Hepatocyte (in vitro differentiated cells): Measurements from ENCODE around the gene STK11IP. TPM values are rescaled to one million over a fixed set of nuclear protein-coding genes. Genes with fewer than 3 reads are reported as not detected.
A peak's percentile ranks its signal among the peaks of the same experiment; 100 is the strongest.

Experiments
- DNase-seq: peaks from one replicate; pipeline ENCODE4 v3.0.0-alpha.2; 2016; ENCODE audit warnings: low spot score
- H2AFZ ChIP-seq: fragments of 200-600 bp; sonication (generic); 2 replicates; pipeline ENCODE4 v1.6.0; 2016; ENCODE audit warnings: antibody characterized with exemption, mild to moderate bottlenecking
- H3K27ac ChIP-seq: fragments of 200-600 bp; sonication (generic); 2 replicates; pipeline ENCODE4 v1.5.1; 2016; ENCODE audit warnings: mild to moderate bottlenecking
- H3K27me3 ChIP-seq: fragments of 200-600 bp; sonication (generic); 2 replicates; pipeline ENCODE4 v1.6.1; 2016
- H3K36me3 ChIP-seq: fragments of 200-600 bp; sonication (generic); replicated peaks from 2 replicates; pipeline ENCODE4 v1.5.1; 2016; ENCODE audit warnings: low read depth; ENCODE audit not compliant: insufficient read depth
- H3K4me1 ChIP-seq: fragments of 200-600 bp; sonication (generic); 2 replicates; pipeline ENCODE4 v1.5.1; 2016; ENCODE audit warnings: mild to moderate bottlenecking, moderate library complexity; ENCODE audit not compliant: insufficient read depth
- H3K4me2 ChIP-seq: fragments of 200-600 bp; sonication (generic); 2 replicates; pipeline ENCODE4 v1.6.0; 2016
- H3K4me3 ChIP-seq: fragments of 200-600 bp; sonication (generic); 2 replicates; pipeline ENCODE4 v1.5.1; 2016; ENCODE audit warnings: mild to moderate bottlenecking
- H3K79me2 ChIP-seq: fragments of 200-600 bp; sonication (generic); 2 replicates; pipeline ENCODE4 v1.6.0; 2017; ENCODE audit warnings: mild to moderate bottlenecking
- H3K9me2 ChIP-seq: fragments of 200-600 bp; sonication (generic); replicated peaks from 2 replicates; pipeline ENCODE4 v1.6.0; 2017; ENCODE audit warnings: mild to moderate bottlenecking; ENCODE audit not compliant: insufficient read depth
- H3K9me3 ChIP-seq: fragments of 200-600 bp; sonication (generic); 2 replicates; pipeline ENCODE4 v1.5.1; 2016; ENCODE audit warnings: low read depth, mild to moderate bottlenecking
- H4K20me1 ChIP-seq: fragments of 200-600 bp; sonication (generic); 2 replicates; pipeline ENCODE4 v1.6.0; 2016; ENCODE audit warnings: mild to moderate bottlenecking; ENCODE audit not compliant: insufficient read depth, poor library complexity, severe bottlenecking
- CTCF ChIP-seq: fragments of 200-600 bp; sonication (generic); IDR thresholded peaks from 2 replicates; pipeline ENCODE4 v1.5.1; 2016; ENCODE audit warnings: antibody characterized with exemption, mild to moderate bottlenecking; ENCODE audit not compliant: poor library complexity
- EZH2 ChIP-seq: fragments of 200-600 bp; sonication (generic); IDR thresholded peaks from 2 replicates; pipeline ENCODE4 v1.6.1; 2016; ENCODE audit warnings: antibody characterized with exemption, mild to moderate bottlenecking, borderline replicate concordance
- EZH2phosphoT487 ChIP-seq: fragments of 200-600 bp; sonication (generic); IDR thresholded peaks from one replicate; pipeline ENCODE4 v1.6.1; 2018; ENCODE audit warnings: antibody characterized with exemption, mild to moderate bottlenecking, low read depth, moderate library complexity; ENCODE audit not compliant: unreplicated experiment, severe bottlenecking
- WGBS: methylation state at CpG from one replicate; pipeline ENCODE4 v1.1.6; 2016; ENCODE audit warnings: low lambda C conversion rate; ENCODE audit errors: missing lambda C conversion rate; 5-methylcytosine and 5-hydroxymethylcytosine counted together
- polyA plus RNA-seq: library from polyadenylated mRNA; unstranded; fragments of >200 nt; fragmentation: Nextera tagmentation; extraction: Ambion mirVana; gene quantifications from 2 replicates; pipeline ENCODE4 v1.2.1, GENCODE V29; 2016
- total RNA-seq: library from RNA; depleted of rRNA; stranded (reverse); fragments of >200 nt; gene quantifications from 2 replicates; pipeline ENCODE4 v1.2.3, GENCODE V29; 2014

Gene STK11IP
- total RNA-seq, result 16.7 and 18.0 TPM in 2 replicates
- polyA plus RNA-seq, result 17.6 and 23.1 TPM in 2 replicates

GRCh38 chr2:219597552-219598307, at the start of gene STK11IP:
STK11IP (plus strand) TSS chr2:219597857; CDS start chr2:219598120, 263 bp downstream.
- under 1% methylated on average over 52 of the region's 57 CpGs for WGBS
- peak within 1 kb of the TSS; percentile 77 for H3K4me2 ChIP-seq

GRCh38 chr2:219548990-219549389, 48.7 kb upstream of the STK11IP start:
- H3K27me3 ChIP-seq, result peaks cover 9% of the 10 kb centered on the region
- no peak overlapping the region for H3K4me2 ChIP-seq
- TF ChIP-seq CTCF (no peak), EZH2 (no peak), EZH2phosphoT487 (no peak)
- H2AFZ ChIP-seq, result no peak overlapping the region
- H3K4me3 ChIP-seq, result no peak overlapping the region
- H3K9me3 ChIP-seq, result no peaks in the 10 kb centered on the region
- DNase-seq, result no peak
- H3K27ac ChIP-seq, result no peak overlapping the region
- WGBS, result 98% methylated on average over 18 of the region's 18 CpGs
- no peaks in the 10 kb centered on the region for H3K36me3 ChIP-seq
- peaks cover 11% of the 10 kb centered on the region for H3K4me1 ChIP-seq
- H3K79me2 ChIP-seq, result no peaks in the 10 kb centered on the region
- no peaks in the 10 kb centered on the region for H4K20me1 ChIP-seq
- no peaks in the 10 kb centered on the region for H3K9me2 ChIP-seq

More at GRCh38 chr2:219597552-219598307, at the start of gene STK11IP:
- peaks cover 18% of the 10 kb centered on the region for H3K4me1 ChIP-seq
- peak within 1 kb of the TSS; percentile 50 for H3K4me3 ChIP-seq
- no peak for TF ChIP-seq CTCF
- no peak for TF ChIP-seq EZH2
- no peak for TF ChIP-seq EZH2phosphoT487
- no peaks in the 10 kb centered on the region for H3K9me2 ChIP-seq
- H3K36me3 ChIP-seq, result no peaks in the 10 kb centered on the region
- no peaks in the 10 kb centered on the region for H4K20me1 ChIP-seq
- H3K9me3 ChIP-seq, result no peaks in the 10 kb centered on the region
- H3K27ac ChIP-seq, result peak within 1 kb of the TSS; percentile 97
- peaks cover 6% of the 10 kb centered on the region for H3K79me2 ChIP-seq
- no peaks in the 10 kb centered on the region for H3K27me3 ChIP-seq
- peak; percentile 97 for DNase-seq
- peak within 1 kb of the TSS; percentile 47 for H2AFZ ChIP-seq

- Histone ChIP-seq H2AFZ (no peak overlapping the region), H3K4me1 (peaks cover 7% of the 10 kb centered on the region), H3K36me3 (no peaks in the 10 kb centered on the region), H3K79me2 (no peaks in the 10 kb centered on the region), H3K27ac (no peak overlapping the region), H4K20me1 (no peaks in the 10 kb centered on the region), H3K9me2 (no peaks in the 10 kb centered on the region), H3K4me3 (no peak overlapping the region), H3K9me3 (no peaks in the 10 kb centered on the region), H3K27me3 (peaks cover 9% of the 10 kb centered on the region), H3K4me2 (no peak overlapping the region)
- no peak for DNase-seq
- TF ChIP-seq CTCF (no peak), EZH2 (no peak), EZH2phosphoT487 (no peak)
- 90% methylated on average over 9 of the region's 9 CpGs for WGBS
These were observed 48.0 kb upstream of the STK11IP start for GRCh38 chr2:219549619-219550018.
